Measurements from ENCODE around the gene PSMB3.

The PSMB3 gene

DNA sequence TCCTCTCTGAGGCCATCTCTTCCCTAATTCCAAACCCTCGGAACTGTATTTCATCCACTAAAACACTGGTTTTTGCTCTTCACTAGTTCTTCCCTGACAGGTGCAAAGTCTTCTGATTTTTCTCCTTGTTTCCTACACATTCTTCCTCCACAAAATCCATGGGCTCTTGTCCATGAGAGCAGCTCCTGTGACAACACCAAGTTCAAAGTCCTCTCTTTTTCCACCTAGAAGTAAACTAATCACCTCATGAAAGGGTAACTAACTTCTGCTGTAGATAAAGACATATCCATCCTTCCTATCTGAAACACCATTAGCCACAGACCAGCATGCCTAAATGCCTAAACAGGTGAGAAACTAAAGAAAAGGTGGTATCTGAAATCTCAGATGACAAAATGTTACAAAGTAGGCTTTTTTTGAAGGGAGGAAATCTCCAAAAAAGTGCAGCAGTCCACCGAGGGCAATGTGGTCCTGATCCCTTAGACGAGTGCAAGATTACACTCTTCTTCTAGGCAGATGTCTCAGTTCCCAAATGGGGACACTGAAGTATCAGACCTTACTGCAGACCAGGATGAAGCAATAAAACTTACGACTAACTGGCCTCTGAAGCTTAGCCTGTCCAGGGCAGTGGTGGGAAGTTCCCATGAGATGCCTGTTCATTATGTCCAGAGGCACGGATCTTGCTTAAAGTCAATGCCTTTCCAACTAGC, 44.1 kb downstream of the PSMB3 start:
- DNase-seq (ENCODE audit: low read depth in 1 of 2, low spot score in 1 of 2), result no peak

DNA sequence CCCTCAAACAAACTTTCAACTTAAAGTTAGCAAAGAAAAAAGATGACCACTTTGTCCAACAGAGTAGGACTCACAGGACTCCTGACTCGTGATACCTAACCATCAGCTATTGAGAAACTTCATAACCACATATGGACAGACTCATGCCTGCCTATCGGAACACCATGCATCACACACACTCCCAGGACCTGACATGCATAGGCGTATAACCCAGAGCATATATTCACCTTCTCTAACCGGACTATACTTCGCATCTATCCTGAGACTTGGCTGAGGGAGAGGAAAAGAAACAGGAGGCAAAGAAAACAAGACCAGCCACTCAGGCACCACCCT, 44.6 kb downstream of the PSMB3 start:
- no peak for DNase-seq (ENCODE audit: low read depth in 1 of 2, low spot score in 1 of 2)

DNA sequence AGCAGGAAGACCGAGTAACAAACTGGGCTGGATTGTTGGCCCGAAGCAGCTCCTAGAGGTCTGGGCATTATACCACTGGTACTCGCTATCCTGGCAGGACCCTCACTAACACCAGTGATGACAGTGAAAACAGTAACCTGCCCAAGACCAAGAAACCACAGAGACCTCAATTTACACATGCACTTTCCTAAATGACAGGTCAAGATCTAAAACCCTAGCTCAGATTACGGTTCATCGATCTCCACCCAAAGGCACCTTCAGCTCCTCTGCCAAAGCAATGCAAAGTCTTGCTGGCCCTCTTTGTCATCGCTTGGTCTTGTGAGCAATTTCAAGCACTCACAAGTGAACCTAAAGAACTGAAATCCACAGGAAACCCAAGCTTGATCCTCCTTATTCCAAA, 45.3 kb downstream of the PSMB3 start:
- DNase-seq (ENCODE audit: low read depth in 1 of 2, low spot score in 1 of 2), result no peak

DNA sequence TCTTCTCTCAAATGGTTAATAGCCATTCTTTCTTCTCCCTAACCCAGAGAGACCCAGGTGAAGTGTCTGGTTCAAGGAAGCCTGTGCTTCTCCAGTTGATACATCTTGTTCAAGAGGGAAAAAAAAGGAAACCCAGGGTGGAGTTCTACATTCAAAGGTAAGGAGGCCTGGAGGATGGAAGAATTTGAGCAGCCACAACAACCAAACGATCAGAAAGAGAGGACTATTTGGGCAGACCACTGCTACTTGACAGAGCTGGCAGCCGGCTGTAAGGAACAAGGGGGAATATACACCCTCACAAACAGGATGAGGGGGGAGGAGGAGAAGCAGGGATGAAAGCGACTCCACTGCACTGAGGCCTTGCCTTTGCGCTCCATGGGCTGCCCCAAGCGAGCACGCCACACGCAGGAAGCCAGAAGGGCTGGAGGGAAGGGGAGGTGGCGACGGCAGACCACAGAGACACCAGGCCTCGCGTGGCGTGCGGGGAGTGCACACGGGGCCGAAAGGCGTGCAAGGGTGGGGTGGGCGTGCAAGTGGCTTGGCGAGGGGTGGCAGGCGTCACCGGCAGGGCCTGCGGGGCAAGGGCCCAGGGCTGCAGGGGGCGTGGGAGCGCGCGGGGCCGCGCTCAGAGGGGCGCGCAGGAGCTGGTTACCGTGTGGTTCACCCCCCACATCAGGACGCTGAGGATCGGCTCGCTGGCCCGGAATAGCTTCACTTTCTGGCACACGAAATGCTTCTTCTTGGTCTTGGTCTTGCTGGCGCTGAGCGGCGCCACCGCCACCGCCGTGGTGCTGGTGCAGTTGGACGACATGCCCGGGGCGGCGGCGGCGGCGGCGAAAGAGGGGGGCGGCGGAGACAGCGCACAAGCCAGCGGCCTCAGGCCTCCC, 46.3 kb downstream of the PSMB3 start:
- peak; percentile 27 to 36 for DNase-seq (ENCODE audit: low read depth in 1 of 2, low spot score in 1 of 2)

DNA sequence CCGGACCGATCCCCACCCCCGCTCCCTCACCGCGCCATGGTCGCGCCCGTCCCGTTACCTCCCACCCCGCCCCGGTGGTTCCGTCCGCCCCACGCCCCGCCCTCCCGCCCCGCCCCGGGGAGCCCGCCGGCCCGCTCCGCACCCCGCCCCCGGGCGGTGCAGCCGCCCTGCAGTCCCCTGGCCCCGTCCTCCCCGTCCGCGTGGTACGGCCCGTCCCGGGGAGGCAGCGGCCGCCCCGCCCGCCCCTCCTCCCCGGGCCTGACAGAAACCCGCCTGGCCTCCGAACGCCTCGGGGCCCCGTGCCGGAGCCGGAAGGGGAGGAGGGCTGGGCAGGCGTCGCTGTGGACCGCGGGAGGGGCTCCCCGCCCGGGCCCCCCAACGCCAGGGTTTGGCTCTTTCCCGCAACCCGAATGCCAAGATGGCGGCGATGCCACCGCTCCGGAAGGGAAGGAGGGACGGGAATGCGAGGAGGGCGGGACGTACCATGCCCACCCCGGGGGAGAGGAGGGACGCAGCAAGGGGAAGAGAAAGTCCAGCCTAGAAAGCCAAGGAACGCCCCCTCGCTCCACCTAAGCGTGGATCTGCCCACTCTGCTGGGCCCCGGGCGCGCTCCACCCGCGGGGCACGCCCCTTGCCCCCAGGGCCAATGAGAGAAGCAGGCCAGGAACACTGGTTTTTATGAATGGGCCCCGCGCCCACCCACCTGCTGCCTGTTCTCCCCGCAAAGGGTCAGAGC, 47.1 kb downstream of the PSMB3 start, which contains the start of gene PIP4K2B:
PIP4K2B (minus strand) TSS at position 56 of the 736 bp plus-strand sequence. CDS start 132 bp downstream, outside the sequence.
- DNase-seq (ENCODE audit: low read depth in 1 of 2, low spot score in 1 of 2), result peak; percentile 67 to 78

DNA sequence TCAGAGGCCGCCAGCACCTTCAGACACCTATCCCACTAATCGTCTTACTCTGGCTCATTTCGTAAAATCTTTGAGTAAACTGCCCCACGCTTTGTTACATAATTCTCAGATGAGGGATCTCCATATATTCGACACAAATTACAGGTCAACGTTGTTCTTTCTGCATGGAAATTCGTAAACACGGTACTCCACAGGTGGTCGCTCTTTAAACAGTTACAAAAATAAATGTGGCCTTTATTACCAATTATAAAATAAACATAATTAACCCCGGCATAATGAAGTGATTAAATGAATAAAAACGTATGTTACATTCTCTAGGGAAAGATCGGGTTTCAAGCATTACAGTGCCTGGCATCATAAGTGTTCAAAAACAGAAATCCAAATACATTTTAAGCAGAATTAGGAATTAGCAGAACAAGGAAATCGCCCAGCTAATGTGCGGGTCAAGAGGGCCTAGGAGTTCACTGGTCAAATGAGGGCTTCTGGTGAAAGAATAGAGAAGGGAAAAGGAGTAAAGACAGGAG, 47.8 kb downstream of the PSMB3 start:
- DNase-seq (ENCODE audit: low read depth in 1 of 2, low spot score in 1 of 2), result no peak

DNA sequence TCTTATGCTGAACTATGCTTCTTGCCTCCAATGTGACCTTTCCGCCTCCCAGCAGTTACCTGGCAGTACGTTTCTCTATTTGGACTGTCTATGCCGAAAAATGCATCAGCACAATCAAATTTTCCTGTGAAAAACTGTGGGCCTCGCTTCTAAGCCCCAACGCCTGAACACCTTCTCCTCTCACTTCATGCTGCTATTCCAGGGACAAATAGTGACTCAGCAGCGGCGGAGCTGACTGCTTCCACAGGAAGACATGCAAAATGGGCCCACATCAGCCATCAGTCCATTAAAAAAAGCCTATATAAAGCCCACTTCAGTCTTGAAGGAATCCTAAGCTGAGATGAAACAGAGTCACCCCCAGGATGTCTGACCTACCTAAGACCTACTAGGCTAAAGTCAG, 57.3 kb downstream of the PSMB3 start:
- no peak for DNase-seq (ENCODE audit: low read depth in 1 of 2, low spot score in 1 of 2)

Data from activated T-helper 1 cell treated with anti-CD3 and anti-CD28 coated beads, Interleukin-2, amount 50 U/mL, for 16 hours (primary cell).